Raji (cell line): ENCODE results near the gene AGL.

ENCODE experiments used
- POLR2A ChIP-seq: IDR thresholded peaks from 2 replicates; pipeline ENCODE4 v1.6.1; 2011; ENCODE audit warnings: low read depth, low read length, control low read depth; ENCODE audit not compliant: insufficient read depth

The AGL gene

GRCh38 chr1:99935534-99935933, 85.4 kb downstream of the AGL start:
- no peak for TF ChIP-seq POLR2A

- no peak for TF ChIP-seq POLR2A
These were observed 85.9 kb downstream of the AGL start for GRCh38 chr1:99936071-99936470.

GRCh38 chr1:99942723-99943122, 92.6 kb downstream of the AGL start:
- TF ChIP-seq POLR2A = no peak

- no peak for TF ChIP-seq POLR2A
These were observed 93.1 kb downstream of the AGL start for GRCh38 chr1:99943223-99943794.

GRCh38 chr1:99944192-99944591, 94.0 kb downstream of the AGL start:
- TF ChIP-seq POLR2A = no peak

GRCh38 chr1:99945174-99945573, 95.0 kb downstream of the AGL start:
- TF ChIP-seq POLR2A = no peak

- no peak for TF ChIP-seq POLR2A
These were observed 100.3 kb downstream of the AGL start for GRCh38 chr1:99950486-99950885.

- no peak for TF ChIP-seq POLR2A
These were observed 102.4 kb downstream of the AGL start for GRCh38 chr1:99952522-99952921.

GRCh38 chr1:99955375-99955774, 105.2 kb downstream of the AGL start:
- TF ChIP-seq POLR2A = no peak

GRCh38 chr1:99956755-99957154, 106.6 kb downstream of the AGL start:
- no peak for TF ChIP-seq POLR2A

- TF ChIP-seq POLR2A = no peak
These were observed 107.7 kb downstream of the AGL start for GRCh38 chr1:99957818-99958217.

GRCh38 chr1:99963041-99963795, 113.1 kb downstream of the AGL start:
- no peak for TF ChIP-seq POLR2A

- TF ChIP-seq POLR2A = no peak
These were observed 114.6 kb downstream of the AGL start for GRCh38 chr1:99964806-99965205.

GRCh38 chr1:99965646-99966375, 115.7 kb downstream of the AGL start:
- no peak for TF ChIP-seq POLR2A

- TF ChIP-seq POLR2A = no peak
These were observed 118.1 kb downstream of the AGL start for GRCh38 chr1:99968214-99968613.

- no peak for TF ChIP-seq POLR2A
These were observed 119.1 kb downstream of the AGL start for GRCh38 chr1:99969260-99969728.
